Right hindlimb (tissue), 1 donor: ENCODE results near the gene CDH12.
"Not testable (repeated sequence)": the region's sequence is repeated elsewhere in the genome, so short reads cannot be mapped to it uniquely, and the experiment has no call there.

Experiments
- DNase-seq: peaks from one replicate; pipeline ENCODE4 v3.0.0-alpha.2; 2018

Gene CDH12

GRCh38 chr5:22549876-22550671 lies 303.1 kb downstream of the CDH12 start:
- DNase-seq = no peak

GRCh38 chr5:22542340-22542739 lies 310.8 kb downstream of the CDH12 start:
- DNase-seq = no peak

GRCh38 chr5:22541037-22541436 lies 312.1 kb downstream of the CDH12 start:
- peak; percentile 41 for DNase-seq

GRCh38 chr5:22539762-22540161 lies 313.4 kb downstream of the CDH12 start:
- DNase-seq = no peak

- no peak for DNase-seq
Measured at GRCh38 chr5:22531986-22532385, 321.2 kb downstream of the CDH12 start.

GRCh38 chr5:22521521-22521920 lies 331.6 kb downstream of the CDH12 start:
- no peak for DNase-seq

GRCh38 chr5:22516497-22516896 lies 336.6 kb downstream of the CDH12 start:
- DNase-seq = not testable (repeated sequence)

- DNase-seq = no peak
Measured at GRCh38 chr5:22514231-22514630, 338.9 kb downstream of the CDH12 start.

GRCh38 chr5:22505891-22506290 lies 347.3 kb downstream of the CDH12 start:
- DNase-seq = no peak

- DNase-seq = no peak
Measured at GRCh38 chr5:22504411-22504810, 348.7 kb downstream of the CDH12 start.

- no peak for DNase-seq
Measured at GRCh38 chr5:22500556-22500955, 352.6 kb downstream of the CDH12 start.

GRCh38 chr5:22496666-22497065 lies 356.5 kb downstream of the CDH12 start:
- DNase-seq = no peak

- DNase-seq = no peak
Measured at GRCh38 chr5:22495016-22495720, 358.0 kb downstream of the CDH12 start.

GRCh38 chr5:22488427-22488826 lies 364.7 kb downstream of the CDH12 start:
- no peak for DNase-seq

- DNase-seq = no peak
Measured at GRCh38 chr5:22480305-22480704, 372.8 kb downstream of the CDH12 start.

- no peak for DNase-seq
Measured at GRCh38 chr5:22473886-22474285, 379.3 kb downstream of the CDH12 start.

- no peak for DNase-seq
Measured at GRCh38 chr5:22471154-22471553, 382.0 kb downstream of the CDH12 start.

- DNase-seq = no peak
Measured at GRCh38 chr5:22470408-22470807, 382.7 kb downstream of the CDH12 start.

- no peak for DNase-seq
Measured at GRCh38 chr5:22465616-22466015, 387.5 kb downstream of the CDH12 start.

- DNase-seq = no peak
Measured at GRCh38 chr5:22465177-22465576, 388.0 kb downstream of the CDH12 start.

GRCh38 chr5:22460189-22460588 lies 393.0 kb downstream of the CDH12 start:
- DNase-seq = no peak

- no peak for DNase-seq
Measured at GRCh38 chr5:22432905-22433304, 420.2 kb downstream of the CDH12 start.

- no peak for DNase-seq
Measured at GRCh38 chr5:22431840-22432239, 421.3 kb downstream of the CDH12 start.

- no peak for DNase-seq
Measured at GRCh38 chr5:22431406-22431805, 421.7 kb downstream of the CDH12 start.
